Measurements from ENCODE around the gene HOOK2. TPM values are rescaled to one million over a fixed set of nuclear protein-coding genes. Genes with fewer than 3 reads are reported as not detected.

HOOK2 gene
- total and polyA plus RNA-seq, 2 of the 13 experiments (the other 11 are each of a cell fraction or from before 2014, with no cell fraction given), result 9.2 to 12.9 TPM

DNA sequence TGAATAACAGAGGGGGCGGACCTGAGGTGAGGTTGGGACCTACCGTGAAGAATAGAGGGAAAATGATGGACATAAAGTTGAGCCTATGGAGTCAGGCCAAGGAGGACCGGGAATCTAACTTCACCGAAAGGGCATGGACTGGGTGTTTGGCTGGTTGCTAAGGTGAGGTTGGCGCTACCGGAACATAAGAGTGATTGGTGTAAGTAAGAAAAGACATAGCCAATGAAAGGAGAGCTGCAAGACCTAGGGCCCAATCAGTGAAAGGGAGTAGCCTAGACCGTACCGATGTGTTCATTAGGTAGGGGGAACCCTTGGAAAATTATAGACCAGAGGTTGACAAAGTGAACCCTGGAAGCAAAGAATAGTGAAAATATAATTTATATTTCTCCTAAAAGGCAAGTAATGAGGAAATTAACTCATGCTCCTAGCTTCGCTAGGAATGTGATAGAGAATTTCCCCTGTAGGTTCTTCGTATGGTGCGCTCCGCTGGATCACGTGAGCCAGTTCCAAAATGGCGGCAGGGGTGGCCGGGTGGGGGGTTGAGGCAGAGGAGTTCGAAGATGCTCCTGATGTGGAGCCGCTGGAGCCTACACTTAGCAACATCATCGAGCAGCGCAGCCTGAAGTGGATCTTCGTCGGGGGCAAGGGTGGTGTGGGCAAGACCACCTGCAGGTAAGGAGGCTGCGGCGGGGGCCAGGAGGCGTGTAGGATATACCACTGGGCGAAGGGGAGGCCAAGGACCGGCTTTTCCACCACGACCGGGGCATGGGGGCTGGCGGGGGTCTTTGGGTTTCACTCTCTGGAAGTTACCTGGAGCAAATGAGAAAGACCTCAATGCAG is 38.1 kb downstream of the HOOK2 start, which contains the start of gene GET3 (continued):
- TF ChIP-seq HCFC1 (IDR thresholded peaks at IDR 0.05; ENCODE audit: low read depth, low read length) (peak; percentile 54; the same call in 1 of the 2 replicates), POLR2AphosphoS5 (IDR thresholded peaks at IDR 0.05; ENCODE audit: low read depth, low read length) (peak; percentile 59), RAD21 (CRISPR knock-in tag; IDR thresholded peaks at IDR 0.05) (0 out of 2 replicates have a peak, but pooled peaks have one; percentile 29), ZNF501 (CRISPR knock-in tag; IDR thresholded peaks at IDR 0.05) (0 out of 2 replicates have a peak, but pooled peaks have one; percentile 11), ZFY (CRISPR knock-in tag; IDR thresholded peaks at IDR 0.05) (peak; percentile 64), MED1 (CRISPR knock-in tag; IDR thresholded peaks at IDR 0.05) (no peak), HOXA3 (CRISPR knock-in tag; IDR thresholded peaks at IDR 0.05) (peak; percentile 88), ZNF780A (CRISPR knock-in tag; IDR thresholded peaks at IDR 0.05) (no peak), GABPA (IDR thresholded peaks at IDR 0.05; ENCODE audit: low read depth, low read length) (peak; percentile 16; the same call in 1 of the 2 replicates), GABPA (CRISPR knock-in tag; IDR thresholded peaks at IDR 0.05; ENCODE audit: low read depth) (peak; percentile 73; the same call in 1 of the 2 replicates), KAT7 (CRISPR knock-in tag; IDR thresholded peaks at IDR 0.05; ENCODE audit: borderline replicate concordance) (0 out of 2 replicates have a peak, but pooled peaks have one; percentile 46), ZNF790 (CRISPR knock-in tag; IDR thresholded peaks at IDR 0.05; ENCODE audit: borderline replicate concordance) (0 out of 2 replicates have a peak, but pooled peaks have one; percentile 39), TBX2 (CRISPR knock-in tag; IDR thresholded peaks at IDR 0.05; ENCODE audit: borderline replicate concordance) (no peak), SYNCRIP (IDR thresholded peaks at IDR 0.05; ENCODE audit: insufficient read depth, low read depth, low read length) (no peak), NR2F6 (IDR thresholded peaks at IDR 0.05) (peak; percentile 4; the same call in 1 of the 2 replicates), NR2F6 (CRISPR knock-in tag; IDR thresholded peaks at IDR 0.05) (no peak; the same call in 1 of the 2 replicates), PHF21A (CRISPR knock-in tag; IDR thresholded peaks at IDR 0.05) (peak; percentile 49; the same call in 1 of the 2 replicates), RFX5 (IDR thresholded peaks at IDR 0.05; ENCODE audit: low read depth, low read length) (peak; percentile 90), REPIN1 (CRISPR knock-in tag; IDR thresholded peaks at IDR 0.05; ENCODE audit: borderline replicate concordance, low read depth) (no peak)
- TF ChIP-seq, protein P1, sequence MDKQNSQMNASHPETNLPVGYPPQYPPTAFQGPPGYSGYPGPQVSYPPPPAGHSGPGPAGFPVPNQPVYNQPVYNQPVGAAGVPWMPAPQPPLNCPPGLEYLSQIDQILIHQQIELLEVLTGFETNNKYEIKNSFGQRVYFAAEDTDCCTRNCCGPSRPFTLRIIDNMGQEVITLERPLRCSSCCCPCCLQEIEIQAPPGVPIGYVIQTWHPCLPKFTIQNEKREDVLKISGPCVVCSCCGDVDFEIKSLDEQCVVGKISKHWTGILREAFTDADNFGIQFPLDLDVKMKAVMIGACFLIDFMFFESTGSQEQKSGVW (CRISPR knock-in tag; IDR thresholded peaks at IDR 0.05; ENCODE audit: borderline replicate concordance), result no peak
- TF ChIP-seq, protein P2, sequence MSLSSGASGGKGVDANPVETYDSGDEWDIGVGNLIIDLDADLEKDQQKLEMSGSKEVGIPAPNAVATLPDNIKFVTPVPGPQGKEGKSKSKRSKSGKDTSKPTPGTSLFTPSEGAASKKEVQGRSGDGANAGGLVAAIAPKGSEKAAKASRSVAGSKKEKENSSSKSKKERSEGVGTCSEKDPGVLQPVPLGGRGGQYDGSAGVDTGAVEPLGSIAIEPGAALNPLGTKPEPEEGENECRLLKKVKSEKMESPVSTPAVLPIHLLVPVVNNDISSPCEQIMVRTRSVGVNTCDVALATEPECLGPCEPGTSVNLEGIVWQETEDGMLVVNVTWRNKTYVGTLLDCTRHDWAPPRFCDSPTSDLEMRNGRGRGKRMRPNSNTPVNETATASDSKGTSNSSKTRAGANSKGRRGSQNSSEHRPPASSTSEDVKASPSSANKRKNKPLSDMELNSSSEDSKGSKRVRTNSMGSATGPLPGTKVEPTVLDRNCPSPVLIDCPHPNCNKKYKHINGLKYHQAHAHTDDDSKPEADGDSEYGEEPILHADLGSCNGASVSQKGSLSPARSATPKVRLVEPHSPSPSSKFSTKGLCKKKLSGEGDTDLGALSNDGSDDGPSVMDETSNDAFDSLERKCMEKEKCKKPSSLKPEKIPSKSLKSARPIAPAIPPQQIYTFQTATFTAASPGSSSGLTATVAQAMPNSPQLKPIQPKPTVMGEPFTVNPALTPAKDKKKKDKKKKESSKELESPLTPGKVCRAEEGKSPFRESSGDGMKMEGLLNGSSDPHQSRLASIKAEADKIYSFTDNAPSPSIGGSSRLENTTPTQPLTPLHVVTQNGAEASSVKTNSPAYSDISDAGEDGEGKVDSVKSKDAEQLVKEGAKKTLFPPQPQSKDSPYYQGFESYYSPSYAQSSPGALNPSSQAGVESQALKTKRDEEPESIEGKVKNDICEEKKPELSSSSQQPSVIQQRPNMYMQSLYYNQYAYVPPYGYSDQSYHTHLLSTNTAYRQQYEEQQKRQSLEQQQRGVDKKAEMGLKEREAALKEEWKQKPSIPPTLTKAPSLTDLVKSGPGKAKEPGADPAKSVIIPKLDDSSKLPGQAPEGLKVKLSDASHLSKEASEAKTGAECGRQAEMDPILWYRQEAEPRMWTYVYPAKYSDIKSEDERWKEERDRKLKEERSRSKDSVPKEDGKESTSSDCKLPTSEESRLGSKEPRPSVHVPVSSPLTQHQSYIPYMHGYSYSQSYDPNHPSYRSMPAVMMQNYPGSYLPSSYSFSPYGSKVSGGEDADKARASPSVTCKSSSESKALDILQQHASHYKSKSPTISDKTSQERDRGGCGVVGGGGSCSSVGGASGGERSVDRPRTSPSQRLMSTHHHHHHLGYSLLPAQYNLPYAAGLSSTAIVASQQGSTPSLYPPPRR (CRISPR knock-in tag; IDR thresholded peaks at IDR 0.05; ENCODE audit: borderline replicate concordance), result no peak
- TF ChIP-seq, protein P3, sequence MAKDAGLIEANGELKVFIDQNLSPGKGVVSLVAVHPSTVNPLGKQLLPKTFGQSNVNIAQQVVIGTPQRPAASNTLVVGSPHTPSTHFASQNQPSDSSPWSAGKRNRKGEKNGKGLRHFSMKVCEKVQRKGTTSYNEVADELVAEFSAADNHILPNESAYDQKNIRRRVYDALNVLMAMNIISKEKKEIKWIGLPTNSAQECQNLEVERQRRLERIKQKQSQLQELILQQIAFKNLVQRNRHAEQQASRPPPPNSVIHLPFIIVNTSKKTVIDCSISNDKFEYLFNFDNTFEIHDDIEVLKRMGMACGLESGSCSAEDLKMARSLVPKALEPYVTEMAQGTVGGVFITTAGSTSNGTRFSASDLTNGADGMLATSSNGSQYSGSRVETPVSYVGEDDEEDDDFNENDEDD (CRISPR knock-in tag; IDR thresholded peaks at IDR 0.05; ENCODE audit: borderline replicate concordance), result peak; percentile 95
- TF ChIP-seq, protein P4, sequence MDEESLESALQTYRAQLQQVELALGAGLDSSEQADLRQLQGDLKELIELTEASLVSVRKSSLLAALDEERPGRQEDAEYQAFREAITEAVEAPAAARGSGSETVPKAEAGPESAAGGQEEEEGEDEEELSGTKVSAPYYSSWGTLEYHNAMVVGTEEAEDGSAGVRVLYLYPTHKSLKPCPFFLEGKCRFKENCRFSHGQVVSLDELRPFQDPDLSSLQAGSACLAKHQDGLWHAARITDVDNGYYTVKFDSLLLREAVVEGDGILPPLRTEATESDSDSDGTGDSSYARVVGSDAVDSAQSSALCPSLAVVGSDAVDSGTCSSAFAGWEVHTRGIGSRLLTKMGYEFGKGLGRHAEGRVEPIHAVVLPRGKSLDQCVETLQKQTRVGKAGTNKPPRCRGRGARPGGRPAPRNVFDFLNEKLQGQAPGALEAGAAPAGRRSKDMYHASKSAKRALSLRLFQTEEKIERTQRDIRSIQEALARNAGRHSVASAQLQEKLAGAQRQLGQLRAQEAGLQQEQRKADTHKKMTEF (CRISPR knock-in tag; IDR thresholded peaks at IDR 0.05), result peak; percentile 45

Data from HepG2 (cell line).